Heart right ventricle (tissue), 16 donors: ENCODE data around the gene MRTFA. TPM values are rescaled to one million over a fixed set of nuclear protein-coding genes. Genes with fewer than 3 reads are reported as not detected.

Experiments used
- ATAC-seq, 8 donors: fragments of 200-7000 bp; cut with Tn5 transposase; one replicate each; pipeline ENCODE4 v1.9.1; 2020; ENCODE audit warnings: mild to moderate bottlenecking in 8 of 8, moderate library complexity in 8 of 8, moderate number of reproducible peaks in 1 of 8
- DNase-seq, 2 donors: peaks; one replicate each; pipeline ENCODE4 v3.0.0-alpha.2; 2020
- H3K27ac ChIP-seq, 10 donors: fragments of 200-600 bp; sonication (generic) in 2 of 10; one replicate each; pipeline versions ENCODE4 v1.5.0 to v1.8.0; 2020 to 2022; ENCODE audit warnings: mild to moderate bottlenecking in 3 of 10
- H3K27me3 ChIP-seq, 7 donors: fragments of 200-600 bp; one replicate each; pipeline ENCODE4 v1.8.0; 2021 to 2022; ENCODE audit warnings: mild to moderate bottlenecking in 2 of 7
- H3K36me3 ChIP-seq, 9 donors: fragments of 200-600 bp; sonication (generic) in 1 of 9; one replicate each; pipeline versions ENCODE4 v1.5.0 to v1.8.0; 2020 to 2022; ENCODE audit warnings: mild to moderate bottlenecking in 2 of 9
- H3K4me1 ChIP-seq, 9 donors: fragments of 200-600 bp; sonication (generic) in 1 of 9; one replicate each; pipeline versions ENCODE4 v1.5.0 to v1.8.0; 2020 to 2022; ENCODE audit warnings: mild to moderate bottlenecking in 4 of 9
- H3K4me3 ChIP-seq, 10 donors: fragments of 200-600 bp; sonication (generic) in 2 of 10; one replicate each; pipeline versions ENCODE4 v1.5.0 to v1.8.0; 2020 to 2022; ENCODE audit warnings: mild to moderate bottlenecking in 7 of 10, moderate library complexity in 2 of 10
- H3K9me3 ChIP-seq, 11 donors: fragments of 200-600 bp in 10 of 11; sonication (generic) in 2 of 11; one replicate each; pipeline versions ENCODE4 v1.5.0 to v1.8.0; 2013 to 2022; ENCODE audit warnings: mild to moderate bottlenecking in 2 of 11, control low read depth in 1 of 11, moderate library complexity in 1 of 11
- WGBS, 2 donors: extraction: QIAGEN DNeasy Blood & Tissue Kit; methylation state at CpG; one replicate each; pipeline ENCODE4 v1.1.7; 2013; ENCODE audit warnings: inconsistent platforms in 1 of 2; 5-methylcytosine and 5-hydroxymethylcytosine counted together
- intact Hi-C, 10 donors: fragments of 100-400 bp; cut with DNase I; formaldehyde crosslinking; loops; one replicate each; pipeline versions ENCODE4 v1.11.1 to v1.14.2; 2022
- polyA plus RNA-seq, 2 donors: library from polyadenylated mRNA; stranded (reverse); fragments of 200-250 nt; gene quantifications; one replicate each; pipeline ENCODE4 v1.2.3, GENCODE V29; 2013
- total RNA-seq, 10 donors: library from RNA; stranded (reverse); fragmentation: NEBNext Ultra II Directional in 3 of 10; extraction: Animal tissue kit (Norgen Biotek cat#: 25700) in 3 of 10; gene quantifications; one replicate each; pipeline versions ENCODE4 v1.2.1 to v1.2.4, GENCODE V29; 2021 to 2023
- TF ChIP-seq, protein P1 (sequence below), 9 donors: fragments of 200-600 bp; sonication (generic) in 2 of 9; IDR thresholded peaks; one replicate each; pipeline versions ENCODE4 v1.5.0 to v1.8.0; 2021 to 2022; ENCODE audit warnings: antibody characterized with exemption in 9 of 9, mild to moderate bottlenecking in 5 of 9, moderate library complexity in 1 of 9
- donor health status: Arrhythmogenic right ventricular cardiomyopathy.
- donor health status: ischemic (EF 13 %, LVEDD 7.1; RV severe dilation, severe dysfunction).
- donor health status: healthy with polysubstance abuse.
- donor health status: DM: no; HTN: yes; CAD: no.
- donor health status: DM: no; HTN: no; CAD: no.
- donor health status: ischemic (EF 25% LVEDD 6.9; RV normal size, moderate dysfunction).
- donor health status: ischemic (EF 25% LVEDD 5.7; RV mildly dilated, moderate dysfunction).
- donor health status: healthy.
- donor health status: DM: yes; HTN: yes; CAD: no.
- donor health status: Ischemic cardiomyopathy.
- donor health status: ischemic (EF 35%, LVEDD 5.7; RV mildly dilated, moderate dysfunction).
- donor health status: nonischemic (EF 11% LVEDD 7.7; RV severe dilation, severe dysfunction).
- donor health status: DM: yes; HTN: yes; CAD: no.
- donor health status: PGD.
- donor health status: ischemic (EF 29% LVEDD 5.4; RV normal size, mild dysfunction).
- donor health status: nonischemic (EF 23%, LVEDD 6.1; RV moderate dilation, normal function).

The MRTFA gene
- total and polyA plus RNA-seq, 12 donors: 13.2 to 30.9 (median 18.9) TPM

DNA sequence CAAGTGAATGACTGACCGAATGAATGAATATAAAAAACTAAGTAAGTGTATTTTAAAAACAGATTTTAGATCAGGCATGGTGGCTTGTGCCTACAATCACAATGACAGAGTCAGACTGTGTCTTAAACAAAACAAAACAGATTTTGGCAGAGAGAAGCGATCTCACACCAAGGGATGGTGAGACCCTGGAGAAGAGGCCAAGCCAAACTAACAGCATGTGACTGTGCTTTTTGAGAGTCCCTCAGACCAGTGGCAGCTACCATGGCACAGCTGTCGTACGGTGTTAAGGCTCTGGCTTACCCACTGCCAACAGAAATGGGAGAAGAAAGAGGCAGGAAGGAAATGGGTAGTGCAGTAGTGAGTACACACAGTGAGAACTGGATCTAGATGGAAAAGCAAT lies 205.5 kb downstream of the MRTFA start:
- intact Hi-C loops: loop anchor here in 1 of 10 donors (10.0 kb wide), 1 partner anchor 124 kb away; no protein-coding TSS in a partner anchor
- H3K36me3 ChIP-seq: peaks cover 0 to 94% (median 36%) of the 10 kb centered on the region in 9 donors
- H3K27me3 ChIP-seq: no peaks in the 10 kb centered on the region
- ATAC-seq: no peak
- TF ChIP-seq, protein P1, sequence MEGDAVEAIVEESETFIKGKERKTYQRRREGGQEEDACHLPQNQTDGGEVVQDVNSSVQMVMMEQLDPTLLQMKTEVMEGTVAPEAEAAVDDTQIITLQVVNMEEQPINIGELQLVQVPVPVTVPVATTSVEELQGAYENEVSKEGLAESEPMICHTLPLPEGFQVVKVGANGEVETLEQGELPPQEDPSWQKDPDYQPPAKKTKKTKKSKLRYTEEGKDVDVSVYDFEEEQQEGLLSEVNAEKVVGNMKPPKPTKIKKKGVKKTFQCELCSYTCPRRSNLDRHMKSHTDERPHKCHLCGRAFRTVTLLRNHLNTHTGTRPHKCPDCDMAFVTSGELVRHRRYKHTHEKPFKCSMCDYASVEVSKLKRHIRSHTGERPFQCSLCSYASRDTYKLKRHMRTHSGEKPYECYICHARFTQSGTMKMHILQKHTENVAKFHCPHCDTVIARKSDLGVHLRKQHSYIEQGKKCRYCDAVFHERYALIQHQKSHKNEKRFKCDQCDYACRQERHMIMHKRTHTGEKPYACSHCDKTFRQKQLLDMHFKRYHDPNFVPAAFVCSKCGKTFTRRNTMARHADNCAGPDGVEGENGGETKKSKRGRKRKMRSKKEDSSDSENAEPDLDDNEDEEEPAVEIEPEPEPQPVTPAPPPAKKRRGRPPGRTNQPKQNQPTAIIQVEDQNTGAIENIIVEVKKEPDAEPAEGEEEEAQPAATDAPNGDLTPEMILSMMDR (IDR thresholded peaks at IDR 0.05): no peak
- H3K4me1 ChIP-seq: peaks cover 0 to 53% (median 14%) of the 10 kb centered on the region in 9 donors
- no peak overlapping the region for H3K4me3 ChIP-seq
- no peak for DNase-seq
- H3K9me3 ChIP-seq: no peaks in the 10 kb centered on the region
- WGBS, 2 donors: 74 to 75% methylated on average over 4 of the region's 4 CpGs
- H3K27ac ChIP-seq: peak overlapping the region in 1 of 10 donors; percentile 6

DNA sequence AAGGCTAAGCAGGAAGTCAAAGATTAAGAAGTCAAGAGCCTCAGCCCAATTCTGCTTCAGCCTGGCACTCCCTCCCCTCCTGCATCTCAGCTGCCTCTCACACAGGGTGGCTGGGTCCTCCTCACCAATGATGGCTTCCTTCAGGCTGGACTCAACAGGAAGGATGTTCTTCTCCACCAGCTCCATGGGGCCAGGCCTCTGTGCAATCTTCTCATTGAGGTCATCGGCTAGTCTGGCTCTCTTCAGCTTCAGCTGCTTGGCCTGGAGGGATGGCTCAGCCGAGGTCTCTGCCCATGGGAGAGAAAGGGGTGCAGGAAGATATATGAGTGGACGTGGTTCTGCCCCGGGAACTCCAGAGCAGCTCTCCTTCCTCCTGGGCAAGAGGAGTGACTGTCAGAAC lies 207.0 kb downstream of the MRTFA start:
- H3K9me3 ChIP-seq: no peaks in the 10 kb centered on the region
- H3K27ac ChIP-seq: no peak overlapping the region
- no peak for ATAC-seq
- 95 to 96% methylated on average over 4 of the region's 4 CpGs for WGBS, 2 donors
- H3K4me1 ChIP-seq: peaks cover 0 to 49% (median 14%) of the 10 kb centered on the region in 9 donors
- no peaks in the 10 kb centered on the region for H3K27me3 ChIP-seq
- DNase-seq: no peak
- TF ChIP-seq, protein P1 (IDR thresholded peaks at IDR 0.05): no peak
- H3K36me3 ChIP-seq: peaks cover 0 to 99% (median 36%) of the 10 kb centered on the region in 9 donors
- no peak overlapping the region for H3K4me3 ChIP-seq
- intact Hi-C loops: no loop called here

DNA sequence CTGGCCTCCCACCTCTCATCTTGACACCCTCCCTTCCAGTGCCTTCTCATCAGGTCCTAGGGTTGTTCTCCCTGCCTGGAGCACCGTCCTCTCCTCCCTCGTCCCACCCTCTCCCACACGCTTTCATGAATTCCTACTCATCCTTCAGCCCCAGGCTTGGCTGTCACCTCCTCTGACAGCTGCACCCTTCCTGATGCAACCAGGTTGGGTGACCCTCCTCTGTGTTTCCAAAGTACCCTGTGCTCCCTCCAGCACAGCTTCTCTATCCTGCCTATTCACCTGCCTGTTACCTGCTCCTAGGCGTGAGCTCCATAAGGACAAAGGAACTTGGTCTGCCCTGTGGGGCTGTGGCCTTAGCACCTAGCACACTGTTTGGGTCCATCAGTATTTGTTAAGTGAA lies 207.7 kb downstream of the MRTFA start:
- peaks cover 0 to 99% (median 36%) of the 10 kb centered on the region in 9 donors for H3K36me3 ChIP-seq
- no peak overlapping the region for H3K4me3 ChIP-seq
- ATAC-seq (no peak), DNase-seq (no peak)
- TF ChIP-seq, protein P1 (IDR thresholded peaks at IDR 0.05): no peak
- H3K4me1 ChIP-seq: peaks cover 0 to 51% (median 16%) of the 10 kb centered on the region in 9 donors
- no peaks in the 10 kb centered on the region for H3K9me3 ChIP-seq
- WGBS, 2 donors: 98 to 99% methylated on average over 4 of the region's 4 CpGs
- no peak overlapping the region for H3K27ac ChIP-seq
- H3K27me3 ChIP-seq: no peaks in the 10 kb centered on the region
- intact Hi-C loops: no loop called here

DNA sequence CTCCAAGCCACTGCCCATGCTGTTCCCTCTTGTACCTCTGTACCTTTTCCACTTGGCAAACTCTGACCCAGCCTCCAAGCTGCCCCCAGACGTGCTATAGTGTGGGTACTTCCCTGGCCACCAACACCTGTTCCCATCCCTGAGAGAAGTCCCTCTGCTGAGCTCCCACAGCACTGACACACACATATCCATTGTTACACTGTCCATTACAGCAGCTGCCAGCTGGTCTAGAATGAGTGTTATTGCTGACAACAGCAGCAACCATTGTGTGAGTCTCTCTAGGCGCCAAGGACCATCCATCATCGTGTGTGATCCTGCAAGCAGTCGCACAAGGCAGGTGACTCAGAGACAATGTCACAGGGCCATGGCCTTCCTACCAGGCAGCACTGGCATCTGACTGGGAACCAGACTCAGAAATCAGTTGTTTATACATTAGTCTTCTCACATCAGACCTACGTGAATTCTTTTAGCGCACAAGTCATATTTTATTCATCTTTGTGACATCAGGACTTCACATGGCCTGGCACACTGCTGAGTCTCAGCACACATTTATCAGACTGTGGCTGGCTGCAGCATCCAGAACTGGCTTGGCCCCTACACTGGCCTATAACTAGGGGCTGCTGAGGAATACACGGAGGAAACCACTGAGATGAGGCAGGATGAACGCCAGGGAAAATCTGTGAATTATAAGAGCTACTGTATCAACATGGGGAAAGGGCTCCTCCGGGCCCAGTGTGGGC lies 209.8 kb downstream of the MRTFA start:
- intact Hi-C loops: no loop called here
- DNase-seq (no peak), ATAC-seq (no peak)
- TF ChIP-seq, protein P1 (IDR thresholded peaks at IDR 0.05): no peak
- H3K36me3 ChIP-seq: peaks cover 0 to 100% (median 45%) of the 10 kb centered on the region in 9 donors
- H3K27ac ChIP-seq: peak overlapping the region in 1 of 10 donors; percentile 27
- H3K27me3 ChIP-seq: no peaks in the 10 kb centered on the region
- no peak overlapping the region for H3K4me3 ChIP-seq
- 83 to 84% methylated on average over 9 of the region's 9 CpGs for WGBS, 2 donors
- peaks cover 0 to 47% (median 16%) of the 10 kb centered on the region in 9 donors for H3K4me1 ChIP-seq
- H3K9me3 ChIP-seq: no peaks in the 10 kb centered on the region
